Measurements from ENCODE around the gene BCR. TPM values are rescaled to one million over a fixed set of nuclear protein-coding genes. Genes with fewer than 3 reads are reported as not detected.

The BCR gene
- total and polyA plus RNA-seq, 2 donors (not counting 1 experiment from before 2014, with no cell fraction given) = 30.2 to 46.4 TPM

DNA sequence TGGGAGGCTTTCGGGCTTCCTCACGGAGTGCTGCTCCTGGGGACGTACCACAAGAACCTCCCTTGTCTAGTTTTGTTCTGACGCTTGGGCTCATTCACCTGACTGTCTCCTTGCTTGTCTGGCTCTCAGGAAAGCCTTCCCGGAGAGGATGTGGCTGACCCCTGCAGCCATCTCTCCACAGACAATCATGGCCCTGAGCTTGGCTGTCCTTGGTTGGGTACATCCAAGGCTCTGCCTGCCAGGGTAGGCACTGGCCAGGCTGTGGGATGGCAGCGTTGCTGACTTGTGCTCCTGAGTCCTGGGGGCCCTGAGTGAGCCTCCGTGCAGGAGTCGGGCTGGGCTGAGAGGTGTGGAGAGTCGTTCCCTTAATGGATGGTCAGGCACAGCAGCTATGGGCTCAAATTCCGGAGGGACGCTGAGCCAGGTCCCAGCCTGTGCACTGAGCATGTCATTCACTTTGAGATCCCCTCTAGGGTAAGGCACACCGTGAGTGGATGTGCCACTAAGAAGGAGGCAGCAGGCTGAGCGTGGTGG is 32.8 kb downstream of the BCR start:
- Histone ChIP-seq H3K9me3 (ENCODE audit: control extremely low read depth in 1 of 3, control insufficient read depth in 2 of 3, insufficient read depth in 1 of 3, low read length in 2 of 3) (no peaks in the 10 kb centered on the region), H3K4me1 (ENCODE audit: control insufficient read depth in 2 of 2, insufficient read depth in 2 of 2, low read length in 2 of 2) (peaks cover 54 to 55% of the 10 kb centered on the region in 2 donors), H3K36me3 (replicated peaks in 1 of 2; ENCODE audit: control extremely low read depth in 1 of 2, control insufficient read depth in 1 of 2, extremely low read depth in 1 of 2, insufficient read depth in 2 of 2, low read length in 1 of 2) (no peaks in the 10 kb centered on the region), H3K27me3 (replicated peaks in 1 of 4; ENCODE audit: control extremely low read depth in 1 of 4, control insufficient read depth in 3 of 4, insufficient read depth in 4 of 4, low read length in 3 of 4) (no peaks in the 10 kb centered on the region), H2AFZ (ENCODE audit: insufficient read depth, low read depth, low read length, poor library complexity, severe bottlenecking) (no peak overlapping the region), H3K27ac (ENCODE audit: low read length in 2 of 2) (no peak overlapping the region), H3K4me2 (replicated peaks; ENCODE audit: low read depth, low read length, poor library complexity, severe bottlenecking) (no peak overlapping the region), H3K79me2 (ENCODE audit: control insufficient read depth, insufficient read depth, low read length) (peaks cover 89% of the 10 kb centered on the region), H3K9ac (ENCODE audit: low read length) (no peak overlapping the region), H3K4me3 (ENCODE audit: control extremely low read depth in 1 of 5, extremely low read depth in 1 of 5, insufficient read depth in 1 of 5, low read depth in 2 of 5, low read length in 4 of 5) (no peak overlapping the region), H4K20me1 (ENCODE audit: control insufficient read depth, insufficient read depth, low read length, poor library complexity, severe bottlenecking) (peaks cover 54% of the 10 kb centered on the region)
- intact Hi-C loops (cut with micrococcal nuclease) = no loop called here
- ATAC-seq (ENCODE audit: low read depth) (no peak), DNase-seq (no peak)
- Mint-ChIP-seq H3K4me1 (peaks cover 70% of the 10 kb centered on the region), H3K27ac (no peak overlapping the region), H3K27me3 (peaks cover 5% of the 10 kb centered on the region), H3K9me3 (ENCODE audit: insufficient read depth) (no peaks in the 10 kb centered on the region), H3K4me3 (no peak overlapping the region)
- WGBS (ENCODE audit: insufficient coverage) = 74% methylated on average over 13 of the region's 13 CpGs
- ChIA-PET CTCF (interaction anchor here (1.1 to 1.9 kb wide), 2 partner anchors 35 to 69 kb away, joined by 5 read pairs; no protein-coding TSS in a partner anchor), POLR2A (no interaction called here)
- TF ChIP-seq EZH2 (IDR thresholded peaks at IDR 0.05; ENCODE audit: borderline replicate concordance, insufficient read depth, low read depth, low read length, poor library complexity, severe bottlenecking) = no peak
- TF ChIP-seq, protein P1, sequence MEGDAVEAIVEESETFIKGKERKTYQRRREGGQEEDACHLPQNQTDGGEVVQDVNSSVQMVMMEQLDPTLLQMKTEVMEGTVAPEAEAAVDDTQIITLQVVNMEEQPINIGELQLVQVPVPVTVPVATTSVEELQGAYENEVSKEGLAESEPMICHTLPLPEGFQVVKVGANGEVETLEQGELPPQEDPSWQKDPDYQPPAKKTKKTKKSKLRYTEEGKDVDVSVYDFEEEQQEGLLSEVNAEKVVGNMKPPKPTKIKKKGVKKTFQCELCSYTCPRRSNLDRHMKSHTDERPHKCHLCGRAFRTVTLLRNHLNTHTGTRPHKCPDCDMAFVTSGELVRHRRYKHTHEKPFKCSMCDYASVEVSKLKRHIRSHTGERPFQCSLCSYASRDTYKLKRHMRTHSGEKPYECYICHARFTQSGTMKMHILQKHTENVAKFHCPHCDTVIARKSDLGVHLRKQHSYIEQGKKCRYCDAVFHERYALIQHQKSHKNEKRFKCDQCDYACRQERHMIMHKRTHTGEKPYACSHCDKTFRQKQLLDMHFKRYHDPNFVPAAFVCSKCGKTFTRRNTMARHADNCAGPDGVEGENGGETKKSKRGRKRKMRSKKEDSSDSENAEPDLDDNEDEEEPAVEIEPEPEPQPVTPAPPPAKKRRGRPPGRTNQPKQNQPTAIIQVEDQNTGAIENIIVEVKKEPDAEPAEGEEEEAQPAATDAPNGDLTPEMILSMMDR (IDR thresholded peaks at IDR 0.05) = no peak

DNA sequence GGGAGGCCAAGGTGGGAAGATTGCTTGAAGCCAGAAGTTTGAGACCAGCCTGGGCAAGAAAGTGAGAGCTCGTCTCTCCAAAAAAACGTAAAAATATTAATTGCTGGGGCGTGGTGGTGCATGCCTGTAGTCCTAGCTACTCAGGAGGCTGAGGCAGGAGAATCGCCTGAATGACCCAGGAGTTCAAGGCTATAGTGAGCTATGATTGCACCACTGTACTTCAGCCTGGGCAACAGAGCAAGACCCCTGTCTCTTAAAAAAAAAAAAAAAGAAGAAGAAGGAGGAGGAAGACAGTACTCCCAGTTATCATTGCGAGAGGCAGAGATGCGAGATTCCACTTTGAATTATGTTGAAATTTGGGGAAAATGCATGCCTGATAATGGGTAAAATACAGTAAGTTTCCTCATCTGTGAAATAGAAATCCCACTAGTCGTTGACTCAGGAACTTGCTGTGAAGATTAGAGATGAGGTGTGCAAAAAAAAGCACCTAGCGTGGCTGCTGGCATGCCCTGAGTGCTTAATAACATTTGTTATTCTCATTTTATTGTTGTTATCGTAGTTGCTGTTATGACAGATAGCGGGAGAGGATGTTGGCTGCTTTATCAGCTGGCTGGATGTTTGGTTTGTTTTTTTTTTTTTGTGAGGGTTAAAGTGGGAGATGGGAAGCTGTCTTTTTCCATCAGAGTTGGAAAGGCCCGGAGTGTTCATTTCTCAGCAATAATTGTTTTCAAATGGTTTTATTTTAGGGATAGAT is 33.4 kb downstream of the BCR start:
- ChIA-PET CTCF (interaction anchor here (1.9 kb wide), 1 partner anchor 68 kb away, joined by 5 read pairs; no protein-coding TSS in a partner anchor), POLR2A (no interaction called here)
- Histone ChIP-seq H3K27me3 (replicated peaks in 1 of 4; ENCODE audit: control extremely low read depth in 1 of 4, control insufficient read depth in 3 of 4, insufficient read depth in 4 of 4, low read length in 3 of 4) (no peaks in the 10 kb centered on the region), H3K36me3 (replicated peaks in 1 of 2; ENCODE audit: control extremely low read depth in 1 of 2, control insufficient read depth in 1 of 2, extremely low read depth in 1 of 2, insufficient read depth in 2 of 2, low read length in 1 of 2) (no peaks in the 10 kb centered on the region), H3K79me2 (ENCODE audit: control insufficient read depth, insufficient read depth, low read length) (peaks cover 93% of the 10 kb centered on the region), H3K4me3 (ENCODE audit: control extremely low read depth in 1 of 5, extremely low read depth in 1 of 5, insufficient read depth in 1 of 5, low read depth in 2 of 5, low read length in 4 of 5) (no peak overlapping the region), H4K20me1 (ENCODE audit: control insufficient read depth, insufficient read depth, low read length, poor library complexity, severe bottlenecking) (peaks cover 57% of the 10 kb centered on the region), H3K4me2 (replicated peaks; ENCODE audit: low read depth, low read length, poor library complexity, severe bottlenecking) (no peak overlapping the region), H3K9ac (ENCODE audit: low read length) (no peak overlapping the region), H3K27ac (ENCODE audit: low read length in 2 of 2) (no peak overlapping the region), H3K4me1 (ENCODE audit: control insufficient read depth in 2 of 2, insufficient read depth in 2 of 2, low read length in 2 of 2) (peaks cover 54 to 55% of the 10 kb centered on the region in 2 donors), H2AFZ (ENCODE audit: insufficient read depth, low read depth, low read length, poor library complexity, severe bottlenecking) (no peak overlapping the region), H3K9me3 (ENCODE audit: control extremely low read depth in 1 of 3, control insufficient read depth in 2 of 3, insufficient read depth in 1 of 3, low read length in 2 of 3) (no peaks in the 10 kb centered on the region)
- Mint-ChIP-seq H3K27me3 (peaks cover 5% of the 10 kb centered on the region), H3K27ac (no peak overlapping the region), H3K4me1 (peaks cover 73% of the 10 kb centered on the region), H3K4me3 (no peak overlapping the region), H3K9me3 (ENCODE audit: insufficient read depth) (no peaks in the 10 kb centered on the region)
- ATAC-seq (ENCODE audit: low read depth) (no peak), DNase-seq (no peak)
- TF ChIP-seq, protein P1 (IDR thresholded peaks at IDR 0.05) = no peak
- TF ChIP-seq EZH2 (IDR thresholded peaks at IDR 0.05; ENCODE audit: borderline replicate concordance, insufficient read depth, low read depth, low read length, poor library complexity, severe bottlenecking) = no peak
- WGBS (ENCODE audit: insufficient coverage) = 80% methylated on average over 9 of the region's 11 CpGs
- intact Hi-C loops (cut with micrococcal nuclease) = no loop called here

Data from B cell (primary cell).